Activated naive CD4-positive, alpha-beta T cell treated with anti-CD3 and anti-CD28 coated beads for 36 hours (primary cell): Measurements from ENCODE around the gene NEK9. TPM values are rescaled to one million over a fixed set of nuclear protein-coding genes. Genes with fewer than 3 reads are reported as not detected.

Experiments
- CTCF ChIA-PET: fragments of 350-600 bp; sonication (Branson Sonifier 250); formaldehyde crosslinking; loops from one replicate; lab custom pipeline; 2021; ENCODE audit warnings: antibody characterized with exemption; lab: Charles Lee
- DNase-seq: peaks from one replicate; pipeline ENCODE4 v3.0.0-alpha.2; 2020
- H3K27ac Mint-ChIP-seq: one replicate; pipeline ENCODE4 v1.8.0; 2021; ENCODE audit warnings: mild to moderate bottlenecking, mixed read lengths
- H3K27me3 Mint-ChIP-seq: one replicate; pipeline ENCODE4 v1.8.0; 2021; ENCODE audit warnings: low read depth, mixed read lengths
- H3K36me3 Mint-ChIP-seq: one replicate; pipeline ENCODE4 v1.8.0; 2021; ENCODE audit warnings: low read depth, mixed read lengths
- H3K4me1 Mint-ChIP-seq: one replicate; pipeline ENCODE4 v1.8.0; 2021; ENCODE audit warnings: low read depth, mixed read lengths
- H3K4me3 Mint-ChIP-seq: one replicate; pipeline ENCODE4 v1.8.0; 2021; ENCODE audit warnings: mild to moderate bottlenecking, moderate library complexity, mixed read lengths
- H3K9me3 Mint-ChIP-seq: one replicate; pipeline ENCODE4 v1.8.0; 2021; ENCODE audit warnings: mixed read lengths
- intact Hi-C: fragments of 100-400 bp; cut with micrococcal nuclease; formaldehyde crosslinking; loops from one replicate; pipeline ENCODE4 v1.15.1; 2023
- total RNA-seq, 2 experiments: library from RNA; stranded (reverse); gene quantifications; one replicate each; pipeline ENCODE4 v1.2.3, GENCODE V29; 2021

The NEK9 gene
- total RNA-seq, 2 experiments from 2014 or later: 53.5 to 55.6 TPM

GRCh38 chr14:75046899-75047298 lies 79.9 kb downstream of the NEK9 start:
- no peak overlapping the region for H3K4me3 Mint-ChIP-seq
- peaks cover 25% of the 10 kb centered on the region for H3K36me3 Mint-ChIP-seq
- no peaks in the 10 kb centered on the region for H3K27me3 Mint-ChIP-seq
- DNase-seq: no peak
- H3K9me3 Mint-ChIP-seq: no peaks in the 10 kb centered on the region
- CTCF ChIA-PET: no interaction called here
- H3K27ac Mint-ChIP-seq: no peak overlapping the region
- intact Hi-C loops: no loop called here
- peaks cover 59% of the 10 kb centered on the region for H3K4me1 Mint-ChIP-seq

- H3K27me3 Mint-ChIP-seq: no peaks in the 10 kb centered on the region
- intact Hi-C loops: no loop called here
- peaks cover 24% of the 10 kb centered on the region for H3K36me3 Mint-ChIP-seq
- no peak for DNase-seq
- CTCF ChIA-PET: interaction anchor here (1.3 kb wide), 1 partner anchor 23 kb away, joined by 4 read pairs; the partner anchor contains the start of gene ZC2HC1C
- no peaks in the 10 kb centered on the region for H3K9me3 Mint-ChIP-seq
- no peak overlapping the region for H3K27ac Mint-ChIP-seq
- peaks cover 55% of the 10 kb centered on the region for H3K4me1 Mint-ChIP-seq
- H3K4me3 Mint-ChIP-seq: no peak overlapping the region
Observed at GRCh38 chr14:75046275-75046674, 80.6 kb downstream of the NEK9 start.

GRCh38 chr14:75044752-75045151 lies 82.1 kb downstream of the NEK9 start:
- no peak for DNase-seq
- intact Hi-C loops: no loop called here
- Mint-ChIP-seq H3K4me1 (peaks cover 44% of the 10 kb centered on the region), H3K36me3 (peaks cover 20% of the 10 kb centered on the region), H3K27ac (no peak overlapping the region), H3K27me3 (no peaks in the 10 kb centered on the region), H3K9me3 (no peaks in the 10 kb centered on the region), H3K4me3 (no peak overlapping the region)
- CTCF ChIA-PET: interaction anchor here (1.0 to 1.3 kb wide), 2 partner anchors 25 to 183 kb away, joined by 4 to 5 read pairs; partner anchors contain the start of gene ZC2HC1C

GRCh38 chr14:75044322-75044721 lies 82.5 kb downstream of the NEK9 start:
- peaks cover 40% of the 10 kb centered on the region for H3K4me1 Mint-ChIP-seq

GRCh38 chr14:75042035-75042434 lies 84.8 kb downstream of the NEK9 start:
- CTCF ChIA-PET: interaction anchor here (0.8 kb wide), 1 partner anchor 267 kb away, joined by 3 read pairs; no protein-coding TSS in a partner anchor
- no peak for DNase-seq
- no peaks in the 10 kb centered on the region for H3K27me3 Mint-ChIP-seq
- peaks cover 27% of the 10 kb centered on the region for H3K4me1 Mint-ChIP-seq
- H3K27ac Mint-ChIP-seq: no peak overlapping the region
- H3K36me3 Mint-ChIP-seq: peaks cover 6% of the 10 kb centered on the region
- no peak overlapping the region for H3K4me3 Mint-ChIP-seq
- intact Hi-C loops: no loop called here
- no peaks in the 10 kb centered on the region for H3K9me3 Mint-ChIP-seq

More at GRCh38 chr14:75044322-75044721, 82.5 kb downstream of the NEK9 start:
- Mint-ChIP-seq H3K4me3 (no peak overlapping the region), H3K36me3 (peaks cover 18% of the 10 kb centered on the region), H3K9me3 (no peaks in the 10 kb centered on the region), H3K27ac (no peak overlapping the region), H3K27me3 (no peaks in the 10 kb centered on the region)
- CTCF ChIA-PET: interaction anchor here (1.0 kb wide), 1 partner anchor 183 kb away, joined by 5 read pairs; no protein-coding TSS in a partner anchor
- intact Hi-C loops: no loop called here
- DNase-seq: no peak

GRCh38 chr14:75041613-75042012 lies 85.2 kb downstream of the NEK9 start:
- no peak for DNase-seq
- no peaks in the 10 kb centered on the region for H3K27me3 Mint-ChIP-seq
- no peak overlapping the region for H3K4me3 Mint-ChIP-seq
- H3K4me1 Mint-ChIP-seq: peaks cover 23% of the 10 kb centered on the region
- intact Hi-C loops: no loop called here
- peaks cover 7% of the 10 kb centered on the region for H3K36me3 Mint-ChIP-seq
- H3K9me3 Mint-ChIP-seq: no peaks in the 10 kb centered on the region
- H3K27ac Mint-ChIP-seq: no peak overlapping the region
- CTCF ChIA-PET: interaction anchor here (0.8 kb wide), 1 partner anchor 268 kb away, joined by 3 read pairs; no protein-coding TSS in a partner anchor

- no peak for DNase-seq
- no peak overlapping the region for H3K4me3 Mint-ChIP-seq
- H3K27ac Mint-ChIP-seq: no peak overlapping the region
- CTCF ChIA-PET: interaction anchor here (0.6 kb wide), 1 partner anchor 183 kb away, joined by 3 read pairs; no protein-coding TSS in a partner anchor
- H3K36me3 Mint-ChIP-seq: peaks cover 7% of the 10 kb centered on the region
- no peaks in the 10 kb centered on the region for H3K27me3 Mint-ChIP-seq
- no peaks in the 10 kb centered on the region for H3K9me3 Mint-ChIP-seq
- peaks cover 17% of the 10 kb centered on the region for H3K4me1 Mint-ChIP-seq
- intact Hi-C loops: no loop called here
Observed at GRCh38 chr14:75040959-75041358, 85.9 kb downstream of the NEK9 start.

- Mint-ChIP-seq H3K4me1 (peaks cover 14% of the 10 kb centered on the region), H3K36me3 (peaks cover 9% of the 10 kb centered on the region), H3K27me3 (no peaks in the 10 kb centered on the region), H3K4me3 (no peak overlapping the region), H3K27ac (no peak overlapping the region), H3K9me3 (no peaks in the 10 kb centered on the region)
- intact Hi-C loops: no loop called here
- CTCF ChIA-PET: interaction anchor here (0.6 kb wide), 1 partner anchor 182 kb away, joined by 3 read pairs; no protein-coding TSS in a partner anchor
- no peak for DNase-seq
Observed at GRCh38 chr14:75040507-75040906, 86.3 kb downstream of the NEK9 start.

- no peaks in the 10 kb centered on the region for H3K9me3 Mint-ChIP-seq
- no peaks in the 10 kb centered on the region for H3K4me1 Mint-ChIP-seq
- H3K27me3 Mint-ChIP-seq: no peaks in the 10 kb centered on the region
- H3K36me3 Mint-ChIP-seq: peaks cover 17% of the 10 kb centered on the region
- no peak overlapping the region for H3K4me3 Mint-ChIP-seq
- no peak for DNase-seq
- intact Hi-C loops: no loop called here
- H3K27ac Mint-ChIP-seq: no peak overlapping the region
- CTCF ChIA-PET: no interaction called here
Observed at GRCh38 chr14:75032939-75033338, 93.9 kb downstream of the NEK9 start.

GRCh38 chr14:75030147-75030546 lies 96.7 kb downstream of the NEK9 start:
- no peaks in the 10 kb centered on the region for H3K9me3 Mint-ChIP-seq
- no peak overlapping the region for H3K27ac Mint-ChIP-seq
- H3K4me1 Mint-ChIP-seq: no peaks in the 10 kb centered on the region
- H3K36me3 Mint-ChIP-seq: peaks cover 13% of the 10 kb centered on the region
- intact Hi-C loops: no loop called here
- no peaks in the 10 kb centered on the region for H3K27me3 Mint-ChIP-seq
- CTCF ChIA-PET: interaction anchor here (0.9 kb wide), 1 partner anchor 39 kb away, joined by 5 read pairs; no protein-coding TSS in a partner anchor
- H3K4me3 Mint-ChIP-seq: no peak overlapping the region
- DNase-seq: no peak

Other genes starting within 250 kb of the NEK9 start
- 100 to 1,000 TPM; 126 to 132 TPM for gene DLST, start 245.1 kb downstream of the NEK9 start, total RNA-seq
- 1 to 10 TPM; 4.5 to 6.8 TPM for gene RPS6KL1, start 203.8 kb downstream of the NEK9 start, total RNA-seq
- gene PGF, start 171.5 kb downstream of the NEK9 start, total RNA-seq: under 1 TPM in 1 of 2 experiments, not detected in 1; 0.10 TPM
- gene EIF2B2, start 124.1 kb downstream of the NEK9 start, total RNA-seq: 10 to 100 TPM; 64.8 to 65.4 TPM
- gene MLH3, start 75.6 kb downstream of the NEK9 start, total RNA-seq: 10 to 100 TPM; 17.3 to 18.5 TPM
- 10 to 100 TPM; 46.3 to 50.5 TPM for gene ACYP1, start 63.0 kb downstream of the NEK9 start, total RNA-seq
- gene ZC2HC1C, start 57.4 kb downstream of the NEK9 start, total RNA-seq: under 1 TPM; 0.64 to 0.86 TPM
- gene TMED10, start 49.6 kb upstream of the NEK9 start, total RNA-seq: 100 to 1,000 TPM; 151 to 156 TPM
- gene FOS, start 151.8 kb upstream of the NEK9 start, total RNA-seq: 10 to 100 TPM; 34.5 to 35.7 TPM